Left kidney (tissue), 2 donors: ENCODE data around the gene CSGALNACT2. TPM values are rescaled to one million over a fixed set of nuclear protein-coding genes. Genes with fewer than 3 reads are reported as not detected.

Source experiments
- DNase-seq: peaks from one replicate; pipeline ENCODE4 v3.0.0-alpha.2; 2013
- polyA plus RNA-seq: library from polyadenylated mRNA; unstranded; fragments of 120-200 nt; gene quantifications from one replicate; pipeline ENCODE4 v1.2.1, GENCODE V29; 2013; ENCODE audit not compliant: insufficient read length

The CSGALNACT2 gene
- polyA plus RNA-seq, 1 donor: 26.5 TPM

DNA sequence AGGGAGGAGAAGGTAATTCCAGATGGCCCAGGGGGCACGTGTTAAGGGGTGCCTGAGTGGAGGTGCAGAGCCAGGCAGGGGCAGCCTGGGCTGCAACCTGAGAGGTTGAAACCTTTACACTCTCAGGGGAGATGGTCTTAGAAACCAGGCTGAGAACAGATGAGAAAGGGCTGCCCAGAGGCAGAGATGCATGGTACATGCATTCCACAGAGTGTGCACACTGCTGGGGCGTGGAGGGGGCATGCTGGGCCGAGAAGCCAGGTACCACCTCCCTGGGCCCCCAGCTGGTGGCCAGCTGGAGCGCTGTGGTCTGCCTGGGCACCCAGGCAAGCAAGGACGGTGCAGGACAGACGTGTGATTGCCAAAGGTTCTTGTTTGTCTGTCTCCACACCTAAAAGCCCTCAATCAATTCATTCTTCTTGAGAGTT is 14.1 kb upstream of the CSGALNACT2 start:
- DNase-seq: no peak

DNA sequence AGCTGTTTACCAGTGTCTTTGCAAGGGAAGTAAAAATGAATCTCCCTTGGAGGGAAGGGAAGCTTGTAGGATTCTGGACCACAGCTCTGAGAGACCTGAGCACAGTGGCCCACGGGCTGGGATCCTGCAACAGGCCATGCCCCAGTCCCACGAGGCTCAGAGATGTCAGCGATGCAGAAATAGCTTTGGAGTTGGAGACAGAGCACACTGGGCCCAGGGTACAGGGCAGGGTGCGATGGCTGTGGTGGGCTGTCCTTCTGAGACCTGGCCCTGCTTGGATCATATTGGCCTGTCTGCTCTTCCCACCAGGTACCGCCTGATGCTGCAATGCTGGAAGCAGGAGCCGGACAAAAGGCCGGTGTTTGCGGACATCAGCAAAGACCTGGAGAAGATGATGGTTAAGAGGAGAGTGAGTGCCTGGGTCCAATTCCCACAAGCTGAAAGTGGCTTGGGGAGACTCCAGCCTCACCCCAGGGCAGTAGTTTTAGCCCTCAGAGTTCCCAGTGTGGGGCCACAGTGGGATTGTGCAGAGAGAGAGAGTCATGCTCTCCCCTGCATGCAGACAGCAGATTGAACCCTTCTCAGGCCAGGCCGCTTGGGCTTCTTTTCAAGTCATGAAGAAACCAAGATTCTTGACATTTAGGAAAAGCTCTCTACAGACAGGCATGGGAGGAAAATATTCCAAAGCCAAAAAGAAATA is 13.5 kb upstream of the CSGALNACT2 start:
- DNase-seq: no peak

DNA sequence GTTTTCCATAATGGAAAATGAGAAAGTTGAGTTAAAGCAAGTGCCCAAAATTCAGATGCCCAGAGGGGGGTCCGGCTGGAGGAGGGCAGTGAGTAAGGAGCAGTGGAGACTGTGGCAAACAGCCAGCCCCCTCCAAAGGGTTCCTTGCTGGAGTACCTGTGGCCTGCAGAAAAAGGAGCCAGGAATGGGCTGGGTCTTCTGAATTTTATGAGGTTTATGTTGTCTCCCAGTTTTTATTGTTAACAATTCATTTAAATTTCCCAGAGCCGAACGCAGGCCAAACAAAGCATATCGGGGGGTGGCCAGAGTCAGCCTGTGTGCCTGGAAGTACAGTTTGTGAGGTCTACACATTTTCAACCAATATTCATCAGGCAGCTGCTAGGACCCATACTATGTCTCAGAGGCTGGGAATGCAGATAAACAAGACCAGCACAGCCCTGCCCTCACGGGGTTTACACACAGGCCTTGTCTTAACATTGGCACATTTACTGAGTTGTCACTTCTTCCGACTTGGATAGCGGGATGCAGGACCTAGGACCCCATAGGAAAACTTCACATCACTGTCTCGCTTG is 12.9 kb upstream of the CSGALNACT2 start:
- DNase-seq: no peak

DNA sequence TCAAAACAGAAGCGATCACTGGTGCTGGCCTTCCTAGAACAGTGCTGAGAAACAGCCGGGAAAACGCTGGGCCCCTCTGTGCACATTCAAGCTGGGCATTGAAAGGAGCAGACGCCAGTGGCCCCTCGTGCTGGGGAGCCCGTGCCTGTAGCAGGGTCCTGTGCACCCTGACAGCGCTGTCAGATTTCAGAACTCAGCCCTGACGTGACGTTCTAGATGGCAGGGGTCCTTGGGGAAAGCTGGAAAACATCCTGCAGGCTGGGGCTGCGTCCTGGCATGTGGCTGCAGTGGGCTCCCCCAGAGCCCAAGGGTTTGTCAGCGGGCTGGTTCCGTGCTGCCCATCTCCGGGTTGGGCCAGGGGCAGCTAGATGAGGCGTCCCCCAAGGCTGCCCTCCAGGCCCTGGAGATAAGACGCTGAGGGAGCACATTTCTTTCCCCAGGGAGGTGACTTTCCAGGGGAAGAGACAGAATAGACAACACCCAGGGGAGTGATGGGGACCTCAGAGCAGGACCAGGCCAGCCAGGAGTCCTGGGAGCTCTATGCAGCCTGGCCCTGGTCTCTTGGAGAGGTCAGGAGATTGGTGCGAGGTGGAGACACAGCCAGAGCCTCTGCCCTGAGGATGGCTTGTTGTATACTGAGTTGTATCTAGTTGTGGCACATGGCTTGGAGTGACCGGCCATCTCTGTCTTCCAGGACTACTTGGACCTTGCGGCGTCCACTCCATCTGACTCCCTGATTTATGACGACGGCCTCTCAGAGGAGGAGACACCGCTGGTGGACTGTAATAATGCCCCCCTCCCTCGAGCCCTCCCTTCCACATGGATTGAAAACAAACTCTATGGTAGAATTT is 12.1 kb upstream of the CSGALNACT2 start:
- no peak for DNase-seq

DNA sequence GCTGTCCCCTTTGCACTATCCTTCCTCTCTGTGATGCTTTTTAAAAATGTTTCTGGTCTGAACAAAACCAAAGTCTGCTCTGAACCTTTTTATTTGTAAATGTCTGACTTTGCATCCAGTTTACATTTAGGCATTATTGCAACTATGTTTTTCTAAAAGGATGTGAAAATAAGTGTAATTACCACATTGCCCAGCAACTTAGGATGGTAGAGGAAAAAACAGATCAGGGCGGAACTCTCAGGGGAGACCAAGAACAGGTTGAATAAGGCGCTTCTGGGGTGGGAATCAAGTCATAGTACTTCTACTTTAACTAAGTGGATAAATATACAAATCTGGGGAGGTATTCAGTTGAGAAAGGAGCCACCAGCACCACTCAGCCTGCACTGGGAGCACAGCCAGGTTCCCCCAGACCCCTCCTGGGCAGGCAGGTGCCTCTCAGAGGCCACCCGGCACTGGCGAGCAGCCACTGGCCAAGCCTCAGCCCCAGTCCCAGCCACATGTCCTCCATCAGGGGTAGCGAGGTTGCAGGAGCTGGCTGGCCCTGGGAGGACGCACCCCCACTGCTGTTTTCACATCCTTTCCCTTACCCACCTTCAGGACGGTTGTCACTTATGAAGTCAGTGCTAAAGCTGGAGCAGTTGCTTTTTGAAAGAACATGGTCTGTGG is 11.4 kb upstream of the CSGALNACT2 start:
- no peak for DNase-seq

DNA sequence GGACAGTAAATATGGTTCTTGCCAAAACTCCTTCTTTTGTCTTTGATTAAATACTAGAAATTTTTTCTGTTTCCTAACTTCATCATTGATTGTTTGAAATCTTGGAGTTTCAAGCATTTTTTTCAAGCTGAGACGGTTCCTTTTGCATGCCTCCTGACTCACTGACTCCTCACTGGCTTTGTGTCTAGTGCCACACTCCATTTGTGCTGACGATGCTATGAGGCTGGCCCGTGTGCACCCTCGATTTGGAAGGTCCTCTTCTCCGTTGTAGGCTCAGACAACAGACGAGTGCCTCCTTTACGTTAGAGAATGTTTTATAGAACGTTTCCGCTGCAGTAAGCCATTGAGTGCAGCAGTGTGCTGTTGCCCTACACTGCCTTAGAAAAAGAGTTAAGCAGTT is 10.8 kb upstream of the CSGALNACT2 start:
- no peak for DNase-seq

DNA sequence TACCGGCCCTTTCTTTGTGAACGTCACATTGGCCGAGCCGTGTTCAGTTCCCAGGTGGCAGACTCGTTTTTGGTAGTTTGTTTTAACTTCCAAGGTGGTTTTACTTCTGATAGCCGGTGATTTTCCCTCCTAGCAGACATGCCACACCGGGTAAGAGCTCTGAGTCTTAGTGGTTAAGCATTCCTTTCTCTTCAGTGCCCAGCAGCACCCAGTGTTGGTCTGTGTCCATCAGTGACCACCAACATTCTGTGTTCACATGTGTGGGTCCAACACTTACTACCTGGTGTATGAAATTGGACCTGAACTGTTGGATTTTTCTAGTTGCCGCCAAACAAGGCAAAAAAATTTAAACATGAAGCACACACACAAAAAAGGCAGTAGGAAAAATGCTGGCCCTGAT is 9.9 kb upstream of the CSGALNACT2 start:
- DNase-seq: no peak

DNA sequence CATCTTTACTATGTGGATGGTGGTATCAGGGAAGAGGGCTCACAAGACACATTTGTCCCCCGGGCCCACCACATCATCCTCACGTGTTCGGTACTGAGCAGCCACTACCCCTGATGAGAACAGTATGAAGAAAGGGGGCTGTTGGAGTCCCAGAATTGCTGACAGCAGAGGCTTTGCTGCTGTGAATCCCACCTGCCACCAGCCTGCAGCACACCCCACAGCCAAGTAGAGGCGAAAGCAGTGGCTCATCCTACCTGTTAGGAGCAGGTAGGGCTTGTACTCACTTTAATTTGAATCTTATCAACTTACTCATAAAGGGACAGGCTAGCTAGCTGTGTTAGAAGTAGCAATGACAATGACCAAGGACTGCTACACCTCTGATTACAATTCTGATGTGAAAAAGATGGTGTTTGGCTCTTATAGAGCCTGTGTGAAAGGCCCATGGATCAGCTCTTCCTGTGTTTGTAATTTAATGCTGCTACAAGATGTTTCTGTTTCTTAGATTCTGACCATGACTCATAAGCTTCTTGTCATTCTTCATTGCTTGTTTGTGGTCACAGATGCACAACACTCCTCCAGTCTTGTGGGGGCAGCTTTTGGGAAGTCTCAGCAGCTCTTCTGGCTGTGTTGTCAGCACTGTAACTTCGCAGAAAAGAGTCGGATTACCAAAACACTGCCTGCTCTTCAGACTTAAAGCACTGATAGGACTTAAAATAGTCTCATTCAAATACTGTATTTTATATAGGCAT is 9.1 kb upstream of the CSGALNACT2 start:
- DNase-seq: peak; percentile 17

DNA sequence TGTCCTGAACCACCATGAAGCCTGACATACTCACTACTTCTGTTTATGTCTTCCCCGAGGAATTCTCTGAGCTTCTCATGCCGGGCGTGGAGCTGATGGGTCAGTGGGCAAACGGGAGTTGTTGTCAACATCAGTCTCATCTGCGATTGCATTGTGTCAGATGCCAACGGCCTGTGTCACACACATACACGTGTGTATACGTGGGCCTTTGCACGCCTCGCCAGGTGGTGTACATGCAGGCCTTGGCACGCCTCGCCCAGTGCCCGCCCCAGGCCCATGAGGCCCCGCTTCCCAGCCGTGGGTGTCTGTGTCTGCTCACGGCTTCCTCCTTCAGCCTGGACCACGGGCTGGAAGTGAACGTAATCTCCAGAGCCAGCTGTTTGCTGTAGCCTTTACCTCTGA is 7.5 kb upstream of the CSGALNACT2 start:
- no peak for DNase-seq

DNA sequence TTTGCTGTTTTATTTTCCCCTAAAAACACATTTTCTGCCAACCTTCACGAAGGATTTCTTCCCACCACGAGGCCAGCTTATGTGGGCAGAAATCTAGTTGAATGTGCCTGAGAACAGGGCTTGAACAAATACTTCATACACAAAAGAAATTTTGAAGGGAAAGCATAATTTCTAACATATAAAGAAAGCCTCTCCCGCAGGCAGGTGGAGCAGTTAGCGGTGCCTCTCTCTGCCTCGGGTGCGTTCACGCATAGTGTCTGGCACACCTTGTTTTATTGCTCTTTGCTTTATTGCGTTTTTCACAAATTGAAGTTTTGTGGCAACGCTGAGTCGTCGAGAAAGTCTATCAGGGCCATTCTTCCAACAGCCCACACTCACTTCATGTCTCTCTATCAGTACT is 7.0 kb upstream of the CSGALNACT2 start:
- DNase-seq: no peak

DNA sequence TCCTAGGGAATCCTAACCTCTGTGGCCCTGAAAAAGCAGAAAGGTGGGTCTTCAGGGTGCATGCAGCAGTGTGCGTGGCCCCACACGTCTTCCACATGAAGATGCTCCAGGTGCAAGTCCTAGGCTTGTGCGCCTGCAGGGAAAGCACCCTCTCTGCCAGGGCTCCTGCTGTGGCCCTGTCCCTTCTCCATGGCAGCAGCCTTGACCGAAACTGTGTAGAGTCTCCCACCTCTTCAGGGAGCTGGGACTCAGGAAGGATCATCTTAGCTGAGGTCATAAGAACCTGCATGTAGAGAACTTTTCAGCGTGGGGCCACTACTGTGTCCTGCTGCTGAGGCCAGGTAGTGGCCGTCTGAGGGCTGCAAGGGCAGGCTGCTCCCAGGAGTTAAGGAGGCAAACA is 6.3 kb upstream of the CSGALNACT2 start:
- no peak for DNase-seq

DNA sequence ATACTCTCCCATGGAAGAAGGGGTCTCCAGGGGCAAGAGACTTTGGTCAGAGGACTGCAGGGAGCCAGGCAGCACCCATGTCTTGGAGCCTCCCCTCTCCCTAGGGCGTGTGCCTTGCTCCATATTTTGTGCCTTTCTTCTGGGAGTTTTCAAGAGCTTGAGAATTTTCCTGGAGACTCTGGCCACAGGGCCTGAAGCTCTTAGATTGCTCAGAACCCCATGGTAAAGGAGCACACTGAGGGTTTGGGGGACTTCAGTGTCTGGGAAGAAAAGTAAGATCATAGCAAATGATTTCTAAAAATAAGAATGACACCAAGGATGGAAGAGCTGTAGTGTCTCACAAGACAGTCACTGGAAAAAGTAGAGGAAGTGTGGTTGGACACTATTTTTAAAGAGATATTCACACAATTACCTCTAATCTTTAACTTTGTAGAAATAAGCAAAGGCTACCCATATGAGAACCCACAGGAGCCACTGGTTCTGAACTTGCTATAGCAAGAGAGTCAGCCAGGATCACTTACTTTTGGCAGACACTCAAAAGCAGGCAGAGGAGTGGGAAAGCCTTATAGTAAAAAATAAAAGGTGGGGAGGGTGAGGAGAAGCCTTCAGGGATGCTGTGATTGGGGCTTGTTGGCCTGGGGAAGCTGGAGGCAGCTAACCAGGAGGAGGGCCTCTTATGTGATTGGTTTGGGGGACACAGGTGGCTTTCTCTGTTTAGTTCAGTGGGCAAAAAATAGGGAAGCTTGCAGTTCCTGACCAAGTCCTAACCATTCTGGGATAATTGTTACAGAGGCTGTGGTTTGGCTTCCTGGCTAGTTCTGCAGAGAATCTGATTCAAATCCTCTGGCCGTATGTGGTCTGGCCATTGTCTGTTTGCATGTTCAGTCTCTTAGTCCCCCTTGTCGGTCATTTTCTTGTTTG is 5.1 kb upstream of the CSGALNACT2 start:
- no peak for DNase-seq

DNA sequence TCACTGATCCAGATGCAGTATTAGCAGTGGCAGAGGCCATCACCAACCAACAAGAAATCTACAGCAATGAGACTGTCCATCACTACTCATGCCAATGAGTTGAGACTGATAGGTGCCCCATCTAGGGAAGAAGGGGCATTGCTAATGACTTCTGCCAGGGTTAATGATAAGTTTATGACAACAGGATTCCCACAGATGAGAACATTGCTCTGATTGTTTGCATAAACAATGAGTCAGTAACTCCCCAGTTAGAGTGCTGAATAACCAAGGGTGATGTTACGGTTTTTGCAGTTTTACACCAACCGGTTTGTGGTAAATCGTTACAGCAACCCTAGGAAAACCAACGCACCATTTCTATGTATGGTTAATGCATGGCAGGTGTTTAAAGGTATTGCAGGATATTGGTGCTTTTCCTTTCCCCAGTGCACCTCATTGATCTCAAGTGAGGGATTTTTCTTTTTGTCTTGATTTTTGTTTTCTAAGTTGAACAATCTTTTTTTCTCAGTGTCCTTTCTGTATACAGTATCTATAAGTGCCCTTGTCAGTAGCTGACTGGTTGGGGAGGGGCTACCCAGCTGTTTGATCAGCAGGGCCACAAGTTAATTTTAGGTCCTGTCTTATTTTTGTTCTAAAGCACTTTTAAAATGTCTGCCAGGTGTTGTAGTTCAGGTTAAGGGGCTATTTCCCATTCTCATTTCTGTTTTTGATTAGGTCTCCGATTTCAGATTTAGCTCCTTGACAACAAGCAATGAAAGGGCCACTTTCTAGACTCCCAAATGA is 3.9 kb upstream of the CSGALNACT2 start:
- no peak for DNase-seq

DNA sequence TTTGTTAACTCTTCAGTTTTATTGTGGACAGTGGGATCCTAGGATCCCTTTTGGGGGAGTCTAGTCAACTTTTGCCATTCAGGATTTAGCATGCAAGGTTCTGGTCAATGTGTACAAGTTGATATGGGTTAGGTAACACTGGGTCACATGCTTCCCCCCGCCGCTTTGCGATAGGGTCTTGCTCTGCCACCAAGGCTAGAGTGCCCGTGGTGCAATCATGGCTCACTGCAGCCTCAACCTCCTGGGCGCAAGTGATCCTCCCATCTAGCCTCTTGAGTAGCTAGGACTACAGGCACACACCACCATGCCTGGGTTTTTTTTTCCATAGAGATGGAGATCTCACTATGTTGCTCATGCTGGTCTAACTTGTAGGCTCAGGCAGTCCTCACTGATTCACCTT is 3.2 kb upstream of the CSGALNACT2 start:
- no peak for DNase-seq

DNA sequence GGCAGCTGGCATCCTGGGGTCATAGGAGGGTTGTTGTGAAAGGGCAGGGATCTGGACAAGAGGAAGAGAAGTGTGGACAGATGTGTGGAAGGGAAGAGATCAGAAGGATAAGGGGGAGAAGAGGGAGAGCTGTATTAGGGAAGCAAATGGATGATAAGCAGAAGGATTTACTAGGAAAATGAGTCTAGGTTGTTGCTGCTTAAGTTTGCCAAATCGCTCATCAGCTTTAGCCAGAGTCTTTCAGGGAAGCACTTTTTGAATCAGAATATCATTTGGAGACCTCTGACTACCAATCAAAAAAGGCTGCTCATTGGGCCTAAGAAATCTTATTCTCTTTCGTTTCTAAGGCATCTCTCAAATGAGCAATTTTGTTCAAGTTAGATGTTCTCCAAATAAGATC is 2.6 kb upstream of the CSGALNACT2 start:
- DNase-seq: no peak

DNA sequence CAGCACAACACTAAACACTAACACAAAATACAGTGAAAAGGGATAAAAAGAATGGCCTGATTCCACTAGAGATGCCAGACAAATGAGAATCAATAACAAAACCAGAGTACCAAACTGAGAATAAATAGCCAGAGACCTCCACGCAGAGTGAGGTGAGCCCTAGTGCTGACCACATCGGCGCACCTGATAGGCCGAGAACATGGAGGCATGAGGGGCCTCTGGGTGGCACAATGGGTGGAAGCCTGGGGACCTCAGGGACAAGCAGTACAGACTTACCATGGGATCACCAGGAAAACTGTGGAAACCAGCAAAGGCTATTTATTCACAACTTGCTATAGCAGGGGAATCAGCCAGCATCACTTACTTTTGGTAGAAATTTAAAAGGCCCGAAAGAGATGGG is 1.8 kb upstream of the CSGALNACT2 start:
- DNase-seq: no peak

DNA sequence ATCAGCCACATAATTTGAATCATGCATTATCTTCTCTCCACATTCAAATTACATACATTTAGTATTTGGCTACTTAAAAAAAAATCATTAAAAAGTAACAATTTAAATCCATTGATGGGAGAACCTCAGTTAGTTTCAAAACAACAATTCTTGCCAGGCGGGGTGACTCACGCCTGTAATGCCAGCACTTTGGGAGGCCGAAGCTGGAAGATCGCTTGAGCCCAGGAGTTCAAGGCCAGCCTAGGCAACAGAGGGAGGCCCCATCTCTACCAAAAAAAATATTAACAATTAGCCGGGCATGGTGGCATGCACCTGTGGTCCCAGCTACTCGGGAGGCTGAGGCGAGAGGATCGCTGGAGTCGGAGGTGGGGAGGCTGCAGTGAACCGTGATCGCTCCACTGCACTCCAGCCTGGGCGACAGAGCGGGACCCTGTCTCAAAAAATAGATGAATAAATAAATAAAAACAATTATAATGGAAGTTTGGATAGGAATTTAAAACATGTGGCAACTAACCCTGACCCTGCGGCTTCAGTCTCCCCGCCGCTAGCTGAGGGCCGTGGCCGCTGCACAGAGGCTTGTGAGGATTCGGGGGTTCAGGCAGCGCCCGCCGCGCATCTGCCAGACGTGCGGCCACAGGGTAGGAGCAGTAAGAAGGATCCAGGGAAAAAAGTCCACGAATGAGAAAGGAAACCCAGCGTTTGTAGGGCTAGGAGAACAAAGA is 1.1 kb upstream of the CSGALNACT2 start:
- no peak for DNase-seq

DNA sequence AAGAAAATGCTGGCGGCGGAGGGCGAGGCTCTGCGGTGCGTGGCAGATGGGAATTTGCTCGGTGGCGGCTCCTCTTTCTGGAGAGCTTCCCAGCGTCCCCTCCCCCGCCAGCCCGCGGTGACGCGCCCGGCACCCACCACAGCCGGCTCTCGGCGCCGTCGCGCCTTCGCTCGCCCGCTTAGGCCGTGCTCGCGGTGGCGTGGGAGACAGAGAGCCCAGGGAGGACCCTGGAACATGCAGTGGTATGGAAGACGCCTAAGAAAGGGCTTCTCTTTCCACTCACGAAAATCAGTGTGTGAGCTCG is 576 bp upstream of the CSGALNACT2 start:
- peak; percentile 68 for DNase-seq

DNA sequence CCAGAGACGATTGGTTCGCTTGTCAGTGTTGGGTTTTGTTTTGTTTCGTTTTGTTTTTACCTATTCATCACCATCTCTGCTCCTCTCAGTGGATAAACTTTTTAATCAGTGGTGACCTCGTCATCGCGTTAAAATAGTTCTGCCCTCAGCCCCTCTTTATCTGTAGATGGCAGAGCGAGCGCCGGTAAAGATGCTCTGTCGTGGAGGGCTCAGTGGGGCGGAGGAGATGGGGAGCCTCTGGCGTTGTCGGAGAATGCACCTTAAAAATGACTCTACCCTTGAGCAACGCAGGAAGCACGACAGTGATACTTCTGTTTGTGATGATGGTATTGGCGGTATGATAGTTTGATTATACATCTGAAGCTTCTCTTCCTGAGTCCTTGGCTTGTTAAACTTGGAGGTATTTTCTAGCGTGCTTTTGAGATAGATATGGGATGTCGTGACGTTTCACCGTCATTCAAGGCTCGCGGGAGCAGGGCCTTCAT is 554 bp downstream of the CSGALNACT2 start:
- DNase-seq: peak; percentile 20
